ENCODE data around the gene LEMD2. TPM values are rescaled to one million over a fixed set of nuclear protein-coding genes. Genes with fewer than 3 reads are reported as not detected.

Gene LEMD2
- total RNA-seq, 1 experiment from 2014 or later: 75.8 TPM

DNA sequence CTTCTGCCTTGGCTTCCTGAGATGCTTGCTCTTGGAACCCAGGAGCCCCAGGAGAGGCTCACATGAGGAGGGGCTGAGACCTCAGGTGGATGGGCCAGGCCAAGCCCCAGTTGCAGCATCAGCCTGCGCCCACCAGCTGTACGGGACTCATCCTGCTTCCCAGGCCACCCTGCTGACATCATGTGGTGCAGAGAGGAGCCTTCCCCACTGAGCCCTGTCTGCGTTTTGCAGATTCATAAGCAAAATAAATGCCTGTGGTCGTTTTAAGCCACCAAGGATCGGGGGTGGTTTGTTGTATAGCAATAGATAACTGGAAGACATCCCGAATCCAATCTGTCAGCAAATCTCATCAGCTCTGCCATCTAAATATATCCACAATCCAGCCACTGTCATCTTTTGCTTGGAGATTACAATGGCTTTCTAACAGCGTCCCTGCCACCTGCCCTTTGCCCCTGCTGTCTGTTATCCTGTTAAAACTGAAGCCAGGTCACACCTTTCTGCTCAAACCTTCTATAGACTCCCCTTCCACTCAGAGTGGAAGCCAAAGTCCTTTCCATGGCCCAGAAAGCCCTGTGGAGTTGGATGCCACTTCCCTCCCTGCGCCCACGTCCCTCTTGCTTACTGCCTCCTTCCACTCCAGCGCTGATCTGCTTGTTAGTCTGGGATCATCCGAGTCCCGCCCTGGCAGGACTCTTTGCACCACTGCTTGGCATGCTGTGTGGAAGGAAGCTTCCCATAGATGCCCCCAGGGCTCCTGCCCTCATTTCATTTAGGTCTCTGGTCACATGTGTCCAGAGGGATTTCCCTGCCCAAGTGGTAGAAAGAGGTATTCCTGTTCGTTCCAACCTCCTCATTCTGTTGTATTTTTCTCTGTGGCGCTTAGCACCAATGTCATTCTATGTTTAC lies 38.9 kb upstream of the LEMD2 start:
- ChIA-PET CTCF (no interaction called here), POLR2A (ENCODE audit: low non-redundant PET) (no interaction called here)
- H3K27ac ChIP-seq (ENCODE audit: low read depth, low read length, poor library complexity, severe bottlenecking): no peak overlapping the region
- TF ChIP-seq CTCF (conservative IDR thresholded peaks at IDR 0.05; ENCODE audit: low read depth, low read length): no peak
- no peak for TF ChIP-seq EZH2 (IDR thresholded peaks at IDR 0.05; ENCODE audit: borderline replicate concordance, low read depth, low read length, poor library complexity, severe bottlenecking)
- no peak for DNase-seq (ENCODE audit: low spot score)
- no peak overlapping the region for H3K4me3 ChIP-seq (ENCODE audit: low read depth, low read length, poor library complexity, severe bottlenecking)
- intact Hi-C loops (cut with micrococcal nuclease; ENCODE audit: unreplicated experiment): no loop called here
- BruUV-seq (replicated peaks): no TSS peak
- H3K4me1 ChIP-seq (ENCODE audit: insufficient read depth, low read length, poor library complexity, severe bottlenecking): peaks cover 8% of the 10 kb centered on the region
- H3K36me3 ChIP-seq (ENCODE audit: insufficient read depth, low read length, poor library complexity, severe bottlenecking): no peaks in the 10 kb centered on the region
- H3K27me3 ChIP-seq (replicated peaks; ENCODE audit: insufficient read depth, low read depth, low read length, poor library complexity): no peaks in the 10 kb centered on the region
- H3K9me3 ChIP-seq (ENCODE audit: low read depth, low read length, poor library complexity, severe bottlenecking): no peaks in the 10 kb centered on the region

- Histone ChIP-seq H3K9me3 (ENCODE audit: low read depth, low read length, poor library complexity, severe bottlenecking) (no peaks in the 10 kb centered on the region), H3K4me3 (ENCODE audit: low read depth, low read length, poor library complexity, severe bottlenecking) (no peak overlapping the region), H3K4me1 (ENCODE audit: insufficient read depth, low read length, poor library complexity, severe bottlenecking) (peaks cover 8% of the 10 kb centered on the region), H3K36me3 (ENCODE audit: insufficient read depth, low read length, poor library complexity, severe bottlenecking) (no peaks in the 10 kb centered on the region), H3K27me3 (replicated peaks; ENCODE audit: insufficient read depth, low read depth, low read length, poor library complexity) (no peaks in the 10 kb centered on the region), H3K27ac (ENCODE audit: low read depth, low read length, poor library complexity, severe bottlenecking) (no peak overlapping the region)
- POLR2A ChIA-PET (ENCODE audit: low non-redundant PET): no interaction called here
- TF ChIP-seq EZH2 (IDR thresholded peaks at IDR 0.05; ENCODE audit: borderline replicate concordance, low read depth, low read length, poor library complexity, severe bottlenecking) (no peak), CTCF (conservative IDR thresholded peaks at IDR 0.05; ENCODE audit: low read depth, low read length) (no peak)
- CTCF ChIA-PET: no interaction called here
- intact Hi-C loops (cut with micrococcal nuclease; ENCODE audit: unreplicated experiment): no loop called here
- DNase-seq (ENCODE audit: low spot score): no peak
- BruUV-seq (replicated peaks): no TSS peak
Measured at GRCh38 chr6:33826537-33826936, 37.6 kb upstream of the LEMD2 start.

DNA sequence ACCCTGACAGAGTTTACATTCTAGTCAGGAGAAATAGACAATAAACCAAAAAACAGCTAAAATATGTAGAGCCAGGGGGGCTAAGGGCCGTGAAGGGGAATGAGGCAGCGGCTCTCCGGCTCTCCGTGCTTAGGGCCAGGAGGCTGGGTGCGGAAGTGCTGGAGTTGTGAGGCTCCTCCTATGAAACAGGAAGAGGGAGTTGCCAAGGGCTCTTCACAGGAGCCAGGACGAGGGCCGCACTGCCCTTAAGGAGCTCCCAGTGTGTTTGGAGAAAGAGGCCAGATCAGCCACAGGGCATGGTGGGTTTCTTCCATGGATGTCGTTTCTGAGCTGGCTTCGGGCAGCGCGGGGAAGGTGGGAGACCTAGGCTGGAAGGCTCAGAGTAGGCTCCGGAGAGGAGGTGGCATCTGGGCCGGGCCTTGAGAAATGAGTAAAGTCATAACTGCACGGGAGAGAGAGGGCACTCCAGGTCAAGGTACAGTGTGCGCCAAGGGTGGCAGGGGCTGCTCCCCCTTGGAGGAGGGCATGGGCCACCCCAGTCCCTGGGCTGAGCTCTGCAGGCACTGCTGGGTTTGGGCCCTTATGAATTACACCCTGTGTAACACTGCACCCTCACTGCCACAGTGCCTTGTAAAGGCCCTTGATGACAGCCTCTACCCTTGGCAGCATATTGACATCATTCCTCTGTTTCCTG lies 35.7 kb upstream of the LEMD2 start:
- intact Hi-C loops (cut with micrococcal nuclease; ENCODE audit: unreplicated experiment): no loop called here
- DNase-seq (ENCODE audit: low spot score): no peak

More for the DNA sequence above, 35.7 kb upstream of the LEMD2 start:
- H3K4me1 ChIP-seq (ENCODE audit: insufficient read depth, low read length, poor library complexity, severe bottlenecking): peaks cover 8% of the 10 kb centered on the region
- H3K4me3 ChIP-seq (ENCODE audit: low read depth, low read length, poor library complexity, severe bottlenecking): no peak overlapping the region
- no peaks in the 10 kb centered on the region for H3K9me3 ChIP-seq (ENCODE audit: low read depth, low read length, poor library complexity, severe bottlenecking)
- TF ChIP-seq EZH2 (IDR thresholded peaks at IDR 0.05; ENCODE audit: borderline replicate concordance, low read depth, low read length, poor library complexity, severe bottlenecking) (no peak), CTCF (conservative IDR thresholded peaks at IDR 0.05; ENCODE audit: low read depth, low read length) (no peak)
- no TSS peak for BruUV-seq (replicated peaks)
- no peak overlapping the region for H3K27ac ChIP-seq (ENCODE audit: low read depth, low read length, poor library complexity, severe bottlenecking)
- POLR2A ChIA-PET (ENCODE audit: low non-redundant PET): no interaction called here
- H3K36me3 ChIP-seq (ENCODE audit: insufficient read depth, low read length, poor library complexity, severe bottlenecking): no peaks in the 10 kb centered on the region
- H3K27me3 ChIP-seq (replicated peaks; ENCODE audit: insufficient read depth, low read depth, low read length, poor library complexity): no peaks in the 10 kb centered on the region
- CTCF ChIA-PET: no interaction called here
